ENCODE measurements around the gene ORC3. TPM values are rescaled to one million over a fixed set of nuclear protein-coding genes. Genes with fewer than 3 reads are reported as not detected.

ORC3 gene
- total RNA-seq, 1 experiment from 2014 or later, result 52.9 TPM

- WGBS (ENCODE audit: extremely low coverage, insufficient read length, low lambda C conversion rate), result no CpG with 5 or more reads among the region's 4 CpGs
- H3K56ac ChIP-seq (ENCODE audit: insufficient read length, low read depth, low read length), result no peak overlapping the region
- peaks cover 23% of the 10 kb centered on the region for H3K79me2 ChIP-seq (ENCODE audit: insufficient read depth, low read length)
- no peak for DNase-seq
- no peak overlapping the region for H2BK20ac ChIP-seq (ENCODE audit: low read depth, low read length, poor library complexity, severe bottlenecking)
- Mint-ChIP-seq H3K9me3 (no peaks in the 10 kb centered on the region; a peak in 1 of 5 replicates), H3K27me3 (ENCODE audit: low read depth) (no peaks in the 10 kb centered on the region), H3K36me3 (ENCODE audit: insufficient read depth in 1 of 3, low read depth in 3 of 3) (peaks cover 32 to 53% (median 47%) of the 10 kb centered on the region in 3 experiments), H3K4me1 (peaks cover 21% of the 10 kb centered on the region in 2 experiments), H3K27ac (no peak overlapping the region), H3K4me3 (no peak overlapping the region)
- H3K14ac ChIP-seq (ENCODE audit: insufficient read depth, low read length), result no peak overlapping the region
- H4K5ac ChIP-seq (ENCODE audit: insufficient read length, low read depth, low read length), result no peak overlapping the region
- H2BK12ac ChIP-seq (ENCODE audit: insufficient read length, low read depth, low read length), result no peak overlapping the region
- TF ChIP-seq, protein P1, sequence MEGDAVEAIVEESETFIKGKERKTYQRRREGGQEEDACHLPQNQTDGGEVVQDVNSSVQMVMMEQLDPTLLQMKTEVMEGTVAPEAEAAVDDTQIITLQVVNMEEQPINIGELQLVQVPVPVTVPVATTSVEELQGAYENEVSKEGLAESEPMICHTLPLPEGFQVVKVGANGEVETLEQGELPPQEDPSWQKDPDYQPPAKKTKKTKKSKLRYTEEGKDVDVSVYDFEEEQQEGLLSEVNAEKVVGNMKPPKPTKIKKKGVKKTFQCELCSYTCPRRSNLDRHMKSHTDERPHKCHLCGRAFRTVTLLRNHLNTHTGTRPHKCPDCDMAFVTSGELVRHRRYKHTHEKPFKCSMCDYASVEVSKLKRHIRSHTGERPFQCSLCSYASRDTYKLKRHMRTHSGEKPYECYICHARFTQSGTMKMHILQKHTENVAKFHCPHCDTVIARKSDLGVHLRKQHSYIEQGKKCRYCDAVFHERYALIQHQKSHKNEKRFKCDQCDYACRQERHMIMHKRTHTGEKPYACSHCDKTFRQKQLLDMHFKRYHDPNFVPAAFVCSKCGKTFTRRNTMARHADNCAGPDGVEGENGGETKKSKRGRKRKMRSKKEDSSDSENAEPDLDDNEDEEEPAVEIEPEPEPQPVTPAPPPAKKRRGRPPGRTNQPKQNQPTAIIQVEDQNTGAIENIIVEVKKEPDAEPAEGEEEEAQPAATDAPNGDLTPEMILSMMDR (conservative IDR thresholded peaks at IDR 0.05), result no peak
- no peak overlapping the region for H2BK5ac ChIP-seq (ENCODE audit: insufficient read length, low read length)
- H2BK15ac ChIP-seq (ENCODE audit: low read depth, low read length), result no peak overlapping the region
- no peak overlapping the region for H3K18ac ChIP-seq (ENCODE audit: insufficient read length, low read depth, low read length)
- peaks cover 2% of the 10 kb centered on the region for H3K23me2 ChIP-seq (ENCODE audit: insufficient read length, low read depth, low read length, poor library complexity, severe bottlenecking)
- no peak overlapping the region for H3K4ac ChIP-seq (ENCODE audit: low read depth, low read length)
- no peak overlapping the region for H3K9ac ChIP-seq (ENCODE audit: extremely low read depth, insufficient read length, low read length)
- peaks cover 2% of the 10 kb centered on the region for H3K79me1 ChIP-seq (ENCODE audit: insufficient read depth, low read depth, low read length, poor library complexity, severe bottlenecking)
- H4K20me1 ChIP-seq (ENCODE audit: control insufficient read depth, insufficient read depth, insufficient read length), result no peaks in the 10 kb centered on the region
- H3K23ac ChIP-seq (ENCODE audit: insufficient read length, low read depth, low read length), result no peak overlapping the region
- H3K4me2 ChIP-seq (ENCODE audit: insufficient read depth, insufficient read length, low read length), result no peak overlapping the region
- H3K9me3 ChIP-seq (ENCODE audit: control insufficient read depth, low read depth, low read length), result no peaks in the 10 kb centered on the region
- no peak overlapping the region for H3T11ph ChIP-seq (ENCODE audit: low read length)
- no peaks in the 10 kb centered on the region for H3K27me3 ChIP-seq (ENCODE audit: insufficient read depth, low read length)
- no peak overlapping the region for H4K8ac ChIP-seq (replicated peaks; ENCODE audit: insufficient read length, low read depth, low read length)
- H2AK5ac ChIP-seq (ENCODE audit: insufficient read length, low read length), result no peak overlapping the region
- H3K27ac ChIP-seq (ENCODE audit: insufficient read length, low read depth, low read length), result no peak overlapping the region
- H2AFZ ChIP-seq (ENCODE audit: low read length), result no peak overlapping the region
- no peak overlapping the region for H2BK120ac ChIP-seq (ENCODE audit: low read depth, low read length, poor library complexity, severe bottlenecking)
- H3K4me1 ChIP-seq (ENCODE audit: insufficient read depth, low read length), result peaks cover 4% of the 10 kb centered on the region
- no peak overlapping the region for H4K91ac ChIP-seq (ENCODE audit: insufficient read length, low read depth, low read length)
Observed at GRCh38 chr6:87583822-87584221, 6.1 kb upstream of the ORC3 start.
